Ammon's horn (tissue), 1 donor: Measurements from ENCODE around the gene SLX9.
A peak's percentile ranks its signal among the peaks of the same experiment; 100 is the strongest.
"Not testable (repeated sequence)": the region's sequence is repeated elsewhere in the genome, so short reads cannot be mapped to it uniquely, and the experiment has no call there.

Source experiments
- DNase-seq: peaks from one replicate; pipeline ENCODE4 v3.0.0-alpha.2; 2016; ENCODE audit warnings: low spot score

The SLX9 gene

DNA sequence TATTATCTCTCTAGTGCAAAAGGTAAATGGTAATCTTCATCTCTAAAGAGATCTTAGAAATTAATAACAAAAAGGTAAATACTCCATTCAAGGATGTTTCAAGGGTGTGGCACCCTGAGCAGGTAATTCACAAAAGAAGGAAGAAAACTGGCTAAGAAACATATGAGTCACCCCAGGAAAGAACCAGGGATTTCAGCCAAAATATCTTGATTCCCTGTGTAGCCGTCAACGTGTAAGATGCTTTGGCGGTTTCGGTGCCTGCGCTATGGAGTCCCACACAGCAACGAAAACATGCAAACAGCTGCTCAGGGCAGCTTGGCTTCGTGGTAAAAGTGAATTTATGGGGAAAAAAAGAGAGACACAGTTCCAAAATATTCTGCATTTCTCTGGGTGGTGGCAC is 22.9 kb upstream of the SLX9 start:
- no peak for DNase-seq

- DNase-seq: no peak
Measured at GRCh38 chr21:44917446-44918106, 22.3 kb upstream of the SLX9 start.

- DNase-seq: no peak
Measured at GRCh38 chr21:44918107-44918470, 21.7 kb upstream of the SLX9 start.

DNA sequence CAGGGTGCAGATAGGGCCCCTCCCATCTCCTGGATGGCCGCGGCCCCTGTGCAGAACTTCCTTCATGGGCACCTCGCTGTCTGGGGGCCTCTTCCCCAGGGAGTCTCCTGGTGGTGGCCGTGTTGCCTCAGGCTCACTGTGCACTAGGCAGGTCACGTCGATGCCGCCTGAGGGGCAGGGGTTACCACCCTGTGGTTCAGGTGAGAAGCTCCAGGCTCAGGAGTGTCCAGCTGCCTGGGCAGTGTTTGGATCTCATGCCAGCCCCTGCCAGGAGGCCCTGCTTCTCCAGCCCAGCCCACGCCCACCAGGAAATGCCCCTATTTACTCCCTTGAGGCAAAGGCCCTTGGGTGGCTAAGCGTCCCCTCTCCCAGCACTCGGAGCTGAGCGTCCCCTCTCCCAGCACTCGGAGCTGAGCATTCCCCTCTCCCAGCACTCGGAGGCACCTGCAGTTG is 21.2 kb upstream of the SLX9 start:
- DNase-seq: no peak

- DNase-seq: peak; percentile 32
Measured at GRCh38 chr21:44919111-44919912, 20.5 kb upstream of the SLX9 start.

GRCh38 chr21:44919913-44920693 is 19.7 kb upstream of the SLX9 start:
- no peak for DNase-seq

- peak; percentile 62 for DNase-seq
Measured at GRCh38 chr21:44920694-44921604, 18.9 kb upstream of the SLX9 start, which contains the start of gene ITGB2. Gene ITGB2 (minus strand): TSS chr21:44920899. CDS start chr21:44910782, 10,117 bp downstream.

DNA sequence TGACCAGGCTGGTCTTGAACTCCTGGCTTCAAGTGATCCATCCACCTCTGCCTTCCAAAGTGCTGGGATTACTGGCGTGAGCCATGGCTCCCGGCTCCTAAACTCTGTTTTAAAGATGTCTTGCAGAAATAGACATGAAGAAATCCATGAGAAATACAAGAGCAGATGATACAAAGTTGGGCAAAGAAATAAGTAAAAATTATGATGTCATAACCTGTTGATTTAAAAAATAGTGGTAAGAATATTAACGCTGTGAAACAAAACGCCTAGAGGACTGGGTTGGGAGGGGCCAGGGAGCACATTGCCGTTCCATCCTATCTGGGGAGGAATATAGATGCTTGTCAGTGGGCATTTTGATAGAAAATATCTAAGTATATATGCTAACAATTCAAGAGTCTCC is 17.9 kb upstream of the SLX9 start:
- DNase-seq: no peak

GRCh38 chr21:44923480-44924084 is 16.2 kb upstream of the SLX9 start:
- DNase-seq: no peak

DNA sequence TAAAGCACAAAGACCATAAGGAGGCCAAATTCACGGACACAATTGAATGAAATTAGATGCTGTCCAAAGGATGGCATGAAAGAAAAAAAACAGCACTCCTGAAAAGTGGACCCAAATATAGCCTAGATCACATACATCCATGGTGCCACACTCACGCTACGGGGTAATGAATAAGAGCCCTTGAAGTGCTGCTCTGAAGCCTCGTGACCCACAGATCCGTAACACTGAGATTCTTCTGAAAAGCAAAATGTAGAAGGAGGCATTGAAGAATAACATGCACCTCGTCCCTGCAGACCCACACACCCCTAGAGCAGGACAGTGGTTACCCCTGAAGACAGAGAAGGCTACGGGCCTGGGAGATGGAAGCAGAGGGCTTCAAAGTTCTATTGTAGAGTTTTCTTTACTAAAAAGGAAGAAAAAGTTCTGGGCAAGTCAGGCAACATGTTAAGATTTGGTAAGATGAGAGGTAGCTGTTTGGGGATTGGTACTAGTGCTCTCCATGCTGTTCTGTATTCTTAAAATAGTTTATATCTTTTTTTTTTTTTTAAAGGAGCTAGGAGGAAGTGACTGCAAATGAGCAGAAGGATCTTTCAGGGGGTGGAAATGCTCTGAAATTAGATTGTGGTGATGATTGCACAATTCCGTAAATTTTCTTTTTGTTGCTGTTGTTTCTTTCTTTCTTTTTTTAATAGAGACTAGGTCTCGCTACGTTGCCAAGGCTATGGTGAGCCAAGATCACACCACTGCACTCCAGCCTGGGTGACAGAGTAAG is 15.0 kb upstream of the SLX9 start:
- no peak for DNase-seq

GRCh38 chr21:44925378-44925755 is 14.5 kb upstream of the SLX9 start:
- no peak for DNase-seq

DNA sequence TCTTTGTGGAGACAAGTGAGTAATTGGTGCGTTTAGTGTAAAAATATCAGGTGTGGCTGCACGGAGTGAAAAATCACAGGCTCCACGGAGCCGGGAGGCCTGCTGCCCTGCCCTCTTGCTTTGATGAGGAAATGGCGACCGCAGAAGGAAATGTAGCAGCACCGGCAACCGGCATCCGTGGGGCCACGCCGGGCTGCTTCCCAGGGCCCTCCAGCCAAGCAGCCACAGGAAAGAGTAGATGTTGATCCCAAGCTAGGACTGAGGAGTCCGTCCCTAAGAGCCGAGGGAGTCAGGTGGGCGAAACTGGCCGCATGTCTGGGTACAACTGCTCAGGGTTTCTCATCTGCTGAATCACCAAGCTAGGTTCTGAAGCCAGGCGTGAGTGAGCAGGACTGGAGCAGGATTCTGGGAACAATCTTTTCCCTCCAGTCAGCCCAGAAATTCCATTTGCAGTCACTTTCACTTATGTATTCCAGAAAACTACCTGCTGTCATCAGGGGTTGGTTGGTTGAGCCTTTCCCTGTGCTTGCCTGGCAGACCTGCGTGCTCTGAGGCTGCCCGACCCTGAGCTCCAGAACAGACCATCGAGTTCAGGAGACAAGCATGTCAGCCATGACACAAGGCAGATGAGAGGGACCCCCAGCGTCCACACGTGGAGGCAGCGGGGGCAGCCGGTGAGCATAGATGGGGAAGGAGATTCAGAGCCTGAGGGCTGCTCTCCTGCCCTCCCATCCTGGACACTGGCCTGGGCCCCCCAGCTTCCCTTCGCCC is 13.3 kb upstream of the SLX9 start:
- DNase-seq: no peak

DNA sequence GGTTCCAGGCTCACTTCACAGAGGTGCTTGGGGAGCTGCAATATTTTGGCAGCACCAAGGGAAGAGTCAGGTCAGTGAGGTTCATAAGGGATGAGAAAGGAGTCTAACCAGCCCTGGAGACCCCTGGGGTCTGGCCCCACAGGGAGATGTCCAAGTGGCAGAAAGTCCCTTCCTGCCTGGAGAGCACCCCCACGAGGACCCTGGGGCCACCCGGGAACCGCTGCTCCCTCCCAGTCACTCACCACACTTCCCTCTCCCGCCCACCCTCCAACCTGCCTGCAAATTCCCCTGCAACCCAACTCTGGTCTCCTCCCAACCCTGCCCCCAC is 12.6 kb upstream of the SLX9 start:
- DNase-seq: no peak

GRCh38 chr21:44927587-44928461 is 12.0 kb upstream of the SLX9 start:
- DNase-seq: no peak

- not testable (repeated sequence) for DNase-seq
Measured at GRCh38 chr21:44928500-44929241, 11.2 kb upstream of the SLX9 start.

DNA sequence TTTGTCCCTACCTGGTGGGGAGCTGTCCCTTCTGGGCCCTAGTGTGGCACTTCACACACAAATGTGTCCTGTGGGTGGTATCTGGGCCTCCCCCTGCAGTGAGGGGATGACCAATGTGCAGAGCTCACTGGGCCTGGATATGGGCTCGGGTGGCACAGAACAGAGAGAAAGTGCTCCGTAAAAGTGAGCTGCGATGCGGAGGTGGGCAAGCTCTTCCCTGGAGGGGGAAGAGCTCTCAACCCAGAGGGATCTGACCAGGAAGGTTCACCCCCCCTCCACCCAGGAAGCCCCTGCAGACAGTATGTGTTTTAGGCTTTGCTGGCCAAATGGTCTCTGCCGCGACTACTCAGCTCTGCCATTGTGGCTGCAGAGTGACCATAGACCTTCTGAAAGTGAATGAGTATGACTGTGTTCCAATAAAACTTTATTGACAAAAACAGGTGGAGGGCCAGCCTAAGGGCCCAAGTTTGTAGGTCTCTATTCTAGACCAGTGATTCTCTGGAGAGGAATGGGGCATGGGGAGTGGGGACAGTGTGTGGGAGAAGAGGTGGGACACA is 10.5 kb upstream of the SLX9 start:
- DNase-seq: no peak

- DNase-seq: no peak
Measured at GRCh38 chr21:44929799-44930542, 9.9 kb upstream of the SLX9 start.
